OCI-LY7 (cell line): ENCODE results near the gene PLA2G2F. TPM values are rescaled to one million over a fixed set of nuclear protein-coding genes. Genes with fewer than 3 reads are reported as not detected.

Source experiments
- BruUV-seq: library from RNA; stranded (reverse); fragments of 400-500 nt; replicated peaks from 2 replicates; lab custom pipeline; 2021; lab: Mats Ljungman, UMichigan
- CTCF ChIA-PET: fragments of 300-600 bp; sonication (Branson Sonifier 250); formaldehyde crosslinking; loops from one replicate; lab custom pipeline; 2022; ENCODE audit warnings: antibody characterized with exemption; ENCODE audit not compliant: unreplicated experiment; lab: Charles Lee
- POLR2A ChIA-PET: fragments of 300-600 bp; sonication (Branson Sonifier 250); formaldehyde crosslinking; loops from one replicate; lab custom pipeline; 2022; ENCODE audit warnings: antibody characterized with exemption; lab: Charles Lee
- DNase-seq: peaks from one replicate; pipeline ENCODE4 v3.0.0-alpha.2; 2015; ENCODE audit warnings: low spot score
- H2AFZ ChIP-seq: fragments of 200-600 bp; sonication (generic), shearing (Covaris generic); 2 replicates; pipeline ENCODE4 v1.6.1; 2014; ENCODE audit warnings: mild to moderate bottlenecking, antibody characterized with exemption, low read length, moderate library complexity
- H3K27ac ChIP-seq: fragments of 200-600 bp; sonication (generic); 2 replicates; pipeline ENCODE4 v1.5.1; 2014; ENCODE audit warnings: mixed run types, low read depth, mild to moderate bottlenecking, moderate library complexity, low read length, inconsistent platforms; ENCODE audit not compliant: poor library complexity, severe bottlenecking
- H3K36me3 ChIP-seq: fragments of 200-600 bp; sonication (generic); 2 replicates; pipeline ENCODE4 v1.6.1; 2014; ENCODE audit warnings: mild to moderate bottlenecking, antibody characterized with exemption, low read length, moderate library complexity, mixed read lengths; ENCODE audit not compliant: insufficient read depth
- H3K4me1 ChIP-seq: fragments of 200-600 bp; sonication (generic); 2 replicates; pipeline ENCODE4 v1.5.1; 2014; ENCODE audit warnings: mild to moderate bottlenecking, low read length; ENCODE audit not compliant: insufficient read depth, poor library complexity, severe bottlenecking
- H3K4me2 ChIP-seq: fragments of 200-600 bp; sonication (generic); 2 replicates; pipeline ENCODE4 v1.6.1; 2014; ENCODE audit warnings: mild to moderate bottlenecking, low read length
- H3K4me3 ChIP-seq: fragments of 200-600 bp; sonication (generic); 2 replicates; pipeline ENCODE4 v1.5.1; 2014; ENCODE audit warnings: mild to moderate bottlenecking, low read depth, low read length; ENCODE audit not compliant: poor library complexity, severe bottlenecking
- H3K79me2 ChIP-seq: fragments of 200-600 bp; sonication (generic); 2 replicates; pipeline ENCODE4 v1.6.1; 2016; ENCODE audit warnings: low read depth, mild to moderate bottlenecking, low read length, moderate library complexity, mixed read lengths; ENCODE audit not compliant: insufficient read depth
- H3K9me2 ChIP-seq: fragments of 200-600 bp; sonication (generic); 2 replicates; pipeline ENCODE4 v1.6.1; 2016; ENCODE audit warnings: mild to moderate bottlenecking, low read length, mixed read lengths; ENCODE audit not compliant: insufficient read depth
- H3K9me3 ChIP-seq: fragments of 200-600 bp; sonication (generic); 2 replicates; pipeline ENCODE4 v1.6.1; 2014; ENCODE audit warnings: mild to moderate bottlenecking, mixed run types, low read length, mixed read lengths
- H4K20me1 ChIP-seq: fragments of 200-600 bp; sonication (generic); 2 replicates; pipeline ENCODE4 v1.6.1; 2014; ENCODE audit warnings: mild to moderate bottlenecking, antibody characterized with exemption, low read length, moderate library complexity, mixed read lengths; ENCODE audit not compliant: insufficient read depth
- CTCF ChIP-seq: fragments of 200-600 bp; sonication (generic); conservative IDR thresholded peaks from 2 replicates; pipeline ENCODE4 v1.5.1; 2014; ENCODE audit warnings: mild to moderate bottlenecking, antibody characterized with exemption, low read length, moderate library complexity, mixed read lengths
- EZH2phosphoT487 ChIP-seq: fragments of 200-600 bp; sonication (generic); IDR thresholded peaks from 2 replicates; pipeline ENCODE4 v1.6.1; 2018; ENCODE audit warnings: low read depth, borderline replicate concordance, mild to moderate bottlenecking, mixed run types, antibody characterized with exemption, low read length, moderate library complexity, mixed read lengths
- intact Hi-C: fragments of 100-400 bp; cut with micrococcal nuclease; formaldehyde crosslinking; loops from one replicate; pipeline ENCODE4 v1.10.0; 2022; ENCODE audit not compliant: unreplicated experiment
- total RNA-seq, 2 experiments: library from RNA; depleted of rRNA in 1 of 2; stranded (reverse); fragments of >200 nt in 1 of 2; shearing (Covaris generic) in 1 of 2; gene quantifications; 2 replicates each; pipeline ENCODE4 v1.2.3, GENCODE V29; 2014 to 2022

The PLA2G2F gene
- total RNA-seq, 2 experiments from 2014 or later, result not detected

GRCh38 chr1:20192871-20193411 is 53.8 kb downstream of the PLA2G2F start:
- intact Hi-C loops, result no loop called here
- H3K4me3 ChIP-seq, result no peak overlapping the region
- TF ChIP-seq CTCF, result no peak
- TF ChIP-seq EZH2phosphoT487, result no peak
- H3K9me3 ChIP-seq, result no peaks in the 10 kb centered on the region
- no peaks in the 10 kb centered on the region for H3K36me3 ChIP-seq
- no peaks in the 10 kb centered on the region for H3K9me2 ChIP-seq
- no peak for DNase-seq
- H4K20me1 ChIP-seq, result no peaks in the 10 kb centered on the region
- H3K4me2 ChIP-seq, result no peak overlapping the region
- no peaks in the 10 kb centered on the region for H3K79me2 ChIP-seq
- no peak overlapping the region for H2AFZ ChIP-seq
- POLR2A ChIA-PET, result interaction anchor here (0.9 to 1.0 kb wide), 2 partner anchors 10 to 263 kb away, joined by 3 read pairs; no protein-coding TSS in a partner anchor
- peaks cover 47% of the 10 kb centered on the region for H3K4me1 ChIP-seq
- no TSS peak for BruUV-seq
- CTCF ChIA-PET, result interaction anchor here (0.9 to 1.0 kb wide), 2 partner anchors 20 to 24 kb away, joined by 3 read pairs; no protein-coding TSS in a partner anchor
- H3K27ac ChIP-seq, result no peak overlapping the region

- Histone ChIP-seq H4K20me1 (no peaks in the 10 kb centered on the region), H3K4me1 (peaks cover 47% of the 10 kb centered on the region), H3K4me3 (no peak overlapping the region), H3K9me3 (no peaks in the 10 kb centered on the region), H3K36me3 (no peaks in the 10 kb centered on the region), H3K9me2 (no peaks in the 10 kb centered on the region), H3K27ac (no peak overlapping the region), H3K79me2 (no peaks in the 10 kb centered on the region), H3K4me2 (no peak overlapping the region), H2AFZ (no peak overlapping the region)
- TF ChIP-seq EZH2phosphoT487, result no peak
- TF ChIP-seq CTCF, result no peak
- BruUV-seq, result no TSS peak
- intact Hi-C loops, result no loop called here
- ChIA-PET POLR2A (interaction anchor here (1.3 kb wide), 1 partner anchor 23 kb away, joined by 6 read pairs; no protein-coding TSS in a partner anchor), CTCF (interaction anchor here (0.8 kb wide), 1 partner anchor 15 kb away, joined by 4 read pairs; no protein-coding TSS in a partner anchor)
- DNase-seq, result no peak
These were observed 55.1 kb downstream of the PLA2G2F start for GRCh38 chr1:20194224-20194623.
